HS-27A (cell line): ENCODE data around the gene NBEAL2.

Experiments used
- DNase-seq: peaks from one replicate; pipeline ENCODE4 v3.0.0-alpha.2; 2012; ENCODE audit warnings: low read depth, missing footprints

The NBEAL2 gene

DNA sequence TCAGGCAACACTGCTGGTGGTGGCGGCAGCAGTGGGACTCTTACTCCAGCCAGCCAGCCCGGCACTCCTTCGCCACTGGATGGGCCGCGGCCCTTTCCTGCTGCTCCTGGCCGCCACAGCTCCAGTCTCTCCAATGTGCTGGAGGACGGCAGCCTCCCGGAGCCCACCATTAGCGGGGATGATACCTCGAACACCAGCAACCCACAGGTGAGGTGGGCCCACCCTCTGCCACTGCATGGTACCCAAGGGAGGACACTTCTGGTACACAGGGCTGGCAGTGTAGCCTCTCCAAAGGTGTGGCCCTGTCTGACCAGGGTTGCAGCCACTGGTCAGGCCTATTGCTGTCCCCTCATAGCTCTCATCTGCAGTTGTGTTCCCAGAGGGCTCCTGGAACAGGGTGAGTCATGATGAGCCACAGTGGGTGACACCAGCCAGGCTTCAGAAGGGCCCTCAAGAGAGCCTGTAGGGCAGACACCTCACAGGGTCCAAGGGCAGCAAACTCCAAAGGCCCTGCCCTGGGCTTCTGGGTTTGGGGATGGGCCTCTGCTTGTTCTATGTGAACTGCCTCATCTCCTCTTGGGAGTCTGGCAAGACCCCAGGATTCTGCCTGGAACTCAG lies 20.8 kb downstream of the NBEAL2 start:
- no peak for DNase-seq

DNA sequence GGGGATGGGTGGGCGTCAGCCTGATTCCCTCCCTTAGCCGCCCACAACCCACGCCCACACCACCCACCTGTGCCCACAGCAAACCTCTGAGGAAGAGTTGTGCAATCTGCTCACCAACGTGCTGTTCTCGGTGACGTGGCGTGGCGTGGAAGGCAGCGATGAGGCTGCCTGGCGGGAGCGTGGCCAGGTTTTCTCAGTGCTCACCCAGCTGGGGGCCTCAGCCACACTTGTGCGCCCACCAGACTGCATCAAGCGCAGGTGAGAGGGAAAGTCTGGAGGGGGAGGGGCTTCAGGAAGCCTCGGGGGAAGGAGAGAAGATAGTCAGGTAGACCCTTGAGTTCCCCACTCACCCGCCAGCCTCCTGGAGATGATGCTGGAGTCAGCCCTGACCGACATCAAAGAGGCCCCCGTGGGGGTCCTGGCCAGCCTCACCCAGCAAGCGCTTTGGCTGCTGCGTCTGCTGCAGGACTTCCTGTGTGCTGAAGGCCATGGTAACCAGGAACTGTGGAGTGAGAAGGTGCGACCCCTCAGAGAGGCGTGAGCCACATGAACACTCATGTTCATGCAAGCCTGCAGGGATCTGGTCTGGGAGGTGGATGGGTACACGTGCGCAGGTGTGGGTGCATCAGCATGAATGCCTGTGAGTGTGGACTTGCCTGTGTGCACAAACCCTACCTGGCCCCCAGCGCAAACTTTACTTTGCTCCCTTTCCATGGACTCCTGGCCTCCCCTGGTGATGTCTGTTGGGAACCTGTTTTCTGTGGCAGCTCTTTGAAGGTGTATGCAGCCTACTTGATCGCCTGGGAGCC lies 21.7 kb downstream of the NBEAL2 start:
- DNase-seq: no peak

DNA sequence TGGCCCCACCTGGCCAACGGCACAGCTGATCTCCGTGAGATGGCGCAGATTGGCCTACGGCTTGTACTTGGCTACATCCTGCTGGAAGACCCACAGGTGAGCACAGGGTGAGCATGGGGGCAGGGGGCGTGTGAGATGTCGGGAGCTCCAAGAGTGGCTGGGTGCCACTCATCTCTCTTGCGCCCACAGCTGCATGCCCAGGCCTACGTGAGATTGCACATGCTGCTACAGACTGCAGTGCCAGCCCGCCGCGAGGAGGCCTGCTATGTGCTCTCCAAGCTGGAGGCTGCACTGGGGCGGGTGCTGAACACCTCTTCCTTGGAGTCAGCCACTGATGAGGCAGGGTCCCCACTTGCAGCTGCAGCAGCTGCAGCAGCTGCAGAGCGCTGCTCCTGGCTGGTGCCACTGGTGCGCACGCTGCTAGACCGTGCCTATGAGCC lies 22.3 kb downstream of the NBEAL2 start:
- no peak for DNase-seq

DNA sequence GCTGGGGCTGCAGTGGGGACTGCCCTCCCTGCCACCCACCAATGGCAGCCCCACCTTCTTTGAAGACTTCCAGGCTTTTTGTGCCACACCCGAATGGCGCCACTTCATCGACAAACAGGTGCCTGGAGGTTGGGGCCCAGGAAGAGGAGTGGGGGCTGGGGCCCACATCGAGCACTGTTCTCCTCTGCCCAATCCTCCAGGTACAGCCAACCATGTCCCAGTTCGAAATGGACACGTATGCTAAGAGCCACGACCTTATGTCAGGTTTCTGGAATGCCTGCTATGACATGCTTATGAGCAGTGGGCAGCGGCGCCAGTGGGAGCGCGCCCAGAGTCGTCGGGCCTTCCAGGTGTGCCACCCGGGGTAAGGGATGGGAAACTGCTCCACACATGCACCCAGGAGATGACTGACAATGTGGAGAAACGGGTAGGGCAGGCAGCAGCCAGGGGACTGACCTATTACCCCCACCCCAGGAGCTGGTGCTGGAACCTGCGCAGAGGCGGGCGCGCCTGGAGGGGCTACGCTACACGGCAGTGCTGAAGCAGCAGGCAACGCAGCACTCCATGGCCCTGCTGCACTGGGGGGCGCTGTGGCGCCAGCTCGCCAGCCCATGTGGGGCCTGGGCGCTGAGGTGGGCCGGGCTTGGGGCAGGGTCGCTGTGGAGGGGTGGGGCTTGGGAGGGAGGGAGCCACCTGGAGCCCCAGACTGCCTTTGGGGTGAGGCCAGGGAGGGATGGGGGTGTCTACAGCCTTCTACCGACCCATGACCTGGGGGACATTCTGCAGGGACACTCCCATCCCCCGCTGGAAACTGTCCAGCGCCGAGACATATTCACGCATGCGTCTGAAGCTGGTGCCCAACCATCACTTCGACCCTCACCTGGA lies 22.9 kb downstream of the NBEAL2 start:
- DNase-seq: no peak

- no peak for DNase-seq
Measured at GRCh38 chr3:47003056-47003410, 23.6 kb downstream of the NBEAL2 start.

DNA sequence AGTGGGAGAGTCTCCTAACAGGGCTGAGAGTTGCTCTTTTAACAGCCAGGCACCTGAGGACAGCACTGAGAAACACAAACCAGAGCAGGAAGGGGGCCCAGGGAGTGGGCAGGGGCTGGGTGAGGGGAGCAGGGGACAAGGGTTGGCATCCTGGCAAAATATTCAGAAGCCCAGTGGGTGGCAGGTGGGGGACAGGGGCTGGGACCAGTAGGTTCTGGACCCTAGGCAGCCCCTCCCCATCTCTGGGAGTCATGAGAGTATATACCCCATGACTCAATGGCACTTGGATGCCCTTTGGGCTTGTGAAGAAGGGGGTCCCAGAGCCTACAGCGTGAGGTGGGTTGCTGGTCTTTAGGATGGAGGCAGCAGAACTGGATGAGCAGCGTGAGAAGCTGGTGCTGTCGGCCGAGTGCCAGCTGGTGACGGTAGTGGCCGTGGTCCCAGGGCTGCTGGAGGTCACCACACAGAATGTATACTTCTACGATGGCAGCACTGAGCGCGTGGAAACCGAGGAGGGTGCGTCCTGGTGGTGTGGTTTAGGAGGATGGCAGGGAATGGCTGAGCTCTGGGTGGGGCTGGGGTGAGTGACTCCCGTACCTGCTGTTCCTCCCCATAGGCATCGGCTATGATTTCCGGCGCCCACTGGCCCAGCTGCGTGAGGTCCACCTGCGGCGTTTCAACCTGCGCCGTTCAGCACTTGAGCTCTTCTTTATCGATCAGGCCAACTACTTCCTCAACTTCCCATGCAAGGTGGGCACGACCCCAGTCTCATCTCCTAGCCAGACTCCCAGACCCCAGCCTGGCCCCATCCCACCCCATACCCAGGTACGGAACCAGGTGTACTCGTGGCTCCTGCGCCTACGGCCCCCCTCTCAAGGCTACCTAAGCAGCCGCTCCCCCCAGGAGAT lies 24.2 kb downstream of the NBEAL2 start:
- no peak for DNase-seq

DNA sequence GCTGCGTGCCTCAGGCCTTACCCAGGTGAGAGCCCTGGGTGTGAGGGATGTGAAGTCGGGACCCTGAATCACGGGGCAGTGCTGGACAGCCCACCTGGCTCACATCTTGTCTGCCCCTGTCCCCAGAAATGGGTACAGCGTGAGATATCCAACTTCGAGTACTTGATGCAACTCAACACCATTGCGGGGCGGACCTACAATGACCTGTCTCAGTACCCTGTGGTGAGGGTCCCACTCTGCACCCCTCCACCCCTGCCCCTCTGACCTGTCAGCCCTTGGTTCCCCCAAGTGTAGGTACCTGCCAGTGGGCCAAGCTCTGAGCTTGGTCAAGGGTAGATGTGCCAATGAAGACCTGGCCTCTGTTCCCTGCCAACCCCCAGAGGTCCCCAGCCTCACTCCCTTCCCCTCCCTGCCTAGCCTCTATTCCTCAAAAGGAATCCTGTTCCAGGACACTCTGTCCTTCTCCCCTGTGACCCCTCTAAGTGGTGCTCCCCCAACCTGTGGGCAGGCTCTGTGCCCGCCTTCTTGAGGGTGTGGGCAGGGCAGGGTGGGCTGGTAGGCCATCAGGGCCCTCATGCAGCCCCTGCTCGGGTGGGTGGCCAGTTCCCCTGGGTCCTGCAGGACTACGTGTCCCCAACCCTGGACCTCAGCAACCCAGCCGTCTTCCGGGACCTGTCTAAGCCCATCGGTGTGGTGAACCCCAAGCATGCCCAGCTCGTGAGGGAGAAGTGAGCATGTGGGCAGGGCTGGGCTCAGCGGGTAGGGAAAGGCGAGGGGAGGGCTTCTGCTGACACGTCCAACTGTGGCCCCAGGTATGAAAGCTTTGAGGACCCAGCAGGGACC lies 25.1 kb downstream of the NBEAL2 start:
- no peak for DNase-seq

GRCh38 chr3:47005212-47006144 lies 26.0 kb downstream of the NBEAL2 start:
- no peak for DNase-seq

GRCh38 chr3:47006145-47006651 lies 26.7 kb downstream of the NBEAL2 start:
- DNase-seq: no peak

DNA sequence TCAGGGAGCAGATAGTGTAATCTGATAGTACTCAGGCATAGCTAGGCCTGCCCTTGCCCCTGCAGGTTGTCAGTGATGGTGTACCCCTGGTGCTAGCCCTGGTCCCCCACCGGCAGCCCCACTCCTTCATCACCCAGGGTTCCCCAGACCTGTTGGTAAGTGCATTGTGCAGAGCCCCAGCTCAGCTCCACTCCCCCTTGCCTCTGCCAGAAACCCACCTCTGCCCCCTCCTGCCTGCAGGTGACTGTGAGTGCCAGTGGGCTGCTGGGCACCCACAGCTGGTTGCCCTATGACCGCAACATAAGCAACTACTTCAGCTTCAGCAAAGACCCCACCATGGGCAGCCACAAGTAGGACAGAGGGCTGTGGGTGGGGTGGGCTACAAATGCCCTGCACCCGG lies 27.5 kb downstream of the NBEAL2 start:
- DNase-seq: no peak

GRCh38 chr3:47007482-47008233 lies 28.2 kb downstream of the NBEAL2 start:
- no peak for DNase-seq

DNA sequence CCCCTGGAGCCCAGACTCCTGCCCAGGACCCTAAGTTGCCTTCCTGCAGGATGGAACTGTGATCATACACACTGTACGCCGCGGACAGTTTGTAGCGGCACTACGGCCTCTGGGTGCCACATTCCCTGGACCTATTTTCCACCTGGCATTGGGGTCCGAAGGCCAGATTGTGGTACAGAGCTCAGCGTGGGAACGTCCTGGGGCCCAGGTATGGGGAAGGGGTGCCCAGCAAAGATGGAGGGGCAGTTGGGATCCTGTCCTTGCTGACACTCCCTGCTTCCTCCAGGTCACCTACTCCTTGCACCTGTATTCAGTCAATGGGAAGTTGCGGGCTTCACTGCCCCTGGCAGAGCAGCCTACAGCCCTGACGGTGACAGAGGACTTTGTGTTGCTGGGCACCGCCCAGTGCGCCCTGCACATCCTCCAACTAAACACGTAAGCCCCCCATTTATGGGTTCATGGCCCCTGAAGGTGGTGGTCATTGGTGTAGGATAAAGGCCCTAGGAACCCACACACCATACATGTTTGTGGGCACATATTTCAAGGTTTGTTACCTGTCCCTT lies 28.8 kb downstream of the NBEAL2 start:
- no peak for DNase-seq

DNA sequence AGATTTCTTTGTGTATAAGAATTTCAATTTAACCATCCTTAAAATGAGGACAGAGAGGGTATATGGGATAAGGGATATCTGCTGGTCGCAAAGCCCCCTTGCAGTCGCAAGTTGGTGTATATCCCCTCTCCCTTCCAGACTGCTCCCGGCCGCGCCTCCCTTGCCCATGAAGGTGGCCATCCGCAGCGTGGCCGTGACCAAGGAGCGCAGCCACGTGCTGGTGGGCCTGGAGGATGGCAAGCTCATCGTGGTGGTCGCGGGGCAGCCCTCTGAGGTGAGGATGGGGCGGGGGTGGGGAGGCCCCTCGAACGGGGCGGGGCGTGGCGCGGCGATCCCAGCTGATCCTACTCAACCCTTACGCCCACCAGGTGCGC lies 29.4 kb downstream of the NBEAL2 start:
- no peak for DNase-seq

GRCh38 chr3:47009225-47010110 lies 30.0 kb downstream of the NBEAL2 start:
- DNase-seq: no peak

GRCh38 chr3:47010111-47010712 lies 30.7 kb downstream of the NBEAL2 start:
- no peak for DNase-seq

- no peak for DNase-seq
Measured at GRCh38 chr3:47010910-47011309, 31.4 kb downstream of the NBEAL2 start.

GRCh38 chr3:47011371-47011770 lies 31.9 kb downstream of the NBEAL2 start:
- no peak for DNase-seq
